ENCODE results near the gene CCNB2.

DNA sequence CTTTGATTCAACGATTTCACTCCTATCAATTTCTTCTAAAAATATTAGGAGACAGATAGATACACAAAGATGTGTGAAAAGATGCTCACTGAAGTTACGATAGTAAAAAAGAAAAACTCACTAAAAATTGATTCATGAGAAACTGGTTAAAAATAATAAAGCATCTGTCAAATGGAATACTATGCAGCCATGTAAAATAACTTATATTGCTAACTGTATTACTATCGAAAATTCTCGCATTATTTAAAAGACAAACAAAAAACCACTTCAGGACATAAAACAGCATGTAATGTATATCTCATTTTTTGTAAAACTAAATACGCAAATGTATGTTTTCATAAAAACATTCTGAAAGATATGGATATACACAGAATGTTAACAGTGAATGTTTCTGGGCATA, 68.2 kb downstream of the CCNB2 start:
- no peak for TF ChIP-seq HDGF (IDR thresholded peaks at IDR 0.05; ENCODE audit: borderline replicate concordance)
- no peak for TF ChIP-seq FOXK2 (IDR thresholded peaks at IDR 0.05)
